Astrocyte (in vitro differentiated cells and primary cell): ENCODE measurements around the gene UGT2A3. TPM values are rescaled to one million over a fixed set of nuclear protein-coding genes. Genes with fewer than 3 reads are reported as not detected.

Source experiments
- DNase-seq: peaks from one replicate; pipeline ENCODE4 v3.0.0-alpha.2; 2010; ENCODE audit warnings: low read depth
- FAIRE-seq: peaks from 2 replicates; lab custom pipeline; 2011; peaks lifted over from hg19 to GRCh38; lab: Jason Lieb, UNC
- H2AFZ ChIP-seq: 2 replicates; pipeline ENCODE4 v1.6.0; 2012; ENCODE audit warnings: low read depth, low read length, inconsistent platforms
- H3K27ac ChIP-seq: 2 replicates; pipeline ENCODE4 v1.5.1; 2011; ENCODE audit warnings: low read depth, low read length, inconsistent platforms
- H3K27me3 ChIP-seq: 2 replicates; pipeline ENCODE4 v1.6.0; 2011; ENCODE audit warnings: low read length, inconsistent platforms; ENCODE audit not compliant: insufficient read depth
- H3K36me3 ChIP-seq: 2 replicates; pipeline ENCODE4 v1.5.1; 2011; ENCODE audit warnings: low read length, inconsistent platforms; ENCODE audit not compliant: insufficient read depth
- H3K4me1 ChIP-seq: 2 replicates; pipeline ENCODE4 v1.5.1; 2011; ENCODE audit warnings: low read length, inconsistent platforms; ENCODE audit not compliant: insufficient read depth
- H3K4me2 ChIP-seq: 2 replicates; pipeline ENCODE4 v1.6.0; 2012; ENCODE audit warnings: low read length, inconsistent platforms
- H3K4me3 ChIP-seq: 2 replicates; pipeline ENCODE4 v1.5.1; 2011; ENCODE audit warnings: low read depth, mild to moderate bottlenecking, low read length, inconsistent platforms; ENCODE audit not compliant: insufficient read depth
- H3K79me2 ChIP-seq: 2 replicates; pipeline ENCODE4 v1.6.0; 2012; ENCODE audit warnings: mild to moderate bottlenecking, low read length, inconsistent platforms; ENCODE audit not compliant: insufficient read depth
- H3K9ac ChIP-seq: 2 replicates; pipeline ENCODE4 v1.6.0; 2012; ENCODE audit warnings: mild to moderate bottlenecking, low read length, inconsistent platforms
- H3K9me3 ChIP-seq: 2 replicates; pipeline ENCODE4 v1.5.1; 2012; ENCODE audit warnings: low read depth, mild to moderate bottlenecking, low read length, inconsistent platforms; ENCODE audit not compliant: insufficient read depth
- H4K20me1 ChIP-seq: 2 replicates; pipeline ENCODE4 v1.6.0; 2012; ENCODE audit warnings: low read length, inconsistent platforms; ENCODE audit not compliant: insufficient read depth
- H3K27ac Mint-ChIP-seq: one replicate; pipeline ENCODE4 v1.8.0; 2021; ENCODE audit warnings: mild to moderate bottlenecking, mixed read lengths; ENCODE audit not compliant: unreplicated experiment
- H3K27me3 Mint-ChIP-seq: one replicate; pipeline ENCODE4 v1.8.0; 2021; ENCODE audit warnings: low read depth, mixed read lengths; ENCODE audit not compliant: unreplicated experiment
- H3K36me3 Mint-ChIP-seq: one replicate; pipeline ENCODE4 v1.8.0; 2021; ENCODE audit warnings: low read depth, mixed read lengths; ENCODE audit not compliant: unreplicated experiment
- H3K4me1 Mint-ChIP-seq: one replicate; pipeline ENCODE4 v1.8.0; 2021; ENCODE audit warnings: low read depth, mixed read lengths; ENCODE audit not compliant: unreplicated experiment
- H3K4me3 Mint-ChIP-seq: one replicate; pipeline ENCODE4 v1.8.0; 2021; ENCODE audit warnings: mild to moderate bottlenecking, moderate library complexity, mixed read lengths; ENCODE audit not compliant: unreplicated experiment
- H3K9me3 Mint-ChIP-seq: one replicate; pipeline ENCODE4 v1.8.0; 2021; ENCODE audit warnings: mild to moderate bottlenecking, mixed read lengths; ENCODE audit not compliant: unreplicated experiment
- EZH2 ChIP-seq: IDR thresholded peaks from 2 replicates; pipeline ENCODE4 v1.6.1; 2012; ENCODE audit warnings: mild to moderate bottlenecking, low read length, inconsistent platforms; ENCODE audit not compliant: insufficient read depth
- total RNA-seq: library from RNA; stranded (reverse); gene quantifications from 2 replicates; pipeline ENCODE4 v1.2.1, GENCODE V29; 2021
- TF ChIP-seq, protein P1 (sequence below): IDR thresholded peaks from 2 replicates; pipeline ENCODE4 v1.5.1; 2011; ENCODE audit warnings: low read depth, mild to moderate bottlenecking, inconsistent platforms, low read length, moderate library complexity; ENCODE audit not compliant: insufficient read depth

Gene UGT2A3
- total RNA-seq, 1 donor from 2014 or later: not detected

DNA sequence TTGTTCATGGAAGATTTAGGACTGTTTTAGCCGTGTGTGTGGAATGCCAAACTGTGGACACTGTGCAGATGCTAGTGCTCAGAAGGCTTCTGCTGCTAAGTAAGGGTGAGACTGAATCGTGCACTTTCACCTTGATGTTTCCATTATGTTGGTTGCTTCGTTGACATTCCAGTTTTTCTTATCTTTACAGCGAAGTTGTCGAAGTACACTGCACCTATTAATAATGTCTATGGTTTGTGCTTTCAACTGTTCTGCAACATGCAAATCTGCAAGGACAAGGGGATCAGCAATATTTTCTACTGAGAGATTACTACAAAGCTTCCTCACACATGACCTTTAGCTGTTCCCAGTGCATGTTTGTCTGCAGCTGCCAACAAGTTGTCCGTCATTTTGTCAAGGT is 67.7 kb downstream of the UGT2A3 start:
- Mint-ChIP-seq H3K4me3 (no peak overlapping the region), H3K4me1 (no peaks in the 10 kb centered on the region), H3K27me3 (no peaks in the 10 kb centered on the region), H3K27ac (no peak overlapping the region), H3K36me3 (no peaks in the 10 kb centered on the region), H3K9me3 (no peaks in the 10 kb centered on the region)
- Histone ChIP-seq H3K27ac (no peak overlapping the region), H3K9ac (no peak overlapping the region), H3K4me1 (no peaks in the 10 kb centered on the region), H4K20me1 (no peaks in the 10 kb centered on the region), H3K27me3 (no peaks in the 10 kb centered on the region), H3K79me2 (no peaks in the 10 kb centered on the region), H3K9me3 (no peaks in the 10 kb centered on the region), H3K4me2 (no peak overlapping the region), H2AFZ (no peak overlapping the region), H3K4me3 (no peak overlapping the region), H3K36me3 (no peaks in the 10 kb centered on the region)
- FAIRE-seq (no peak), DNase-seq (no peak)
- no peak for TF ChIP-seq EZH2
- TF ChIP-seq, protein P1, sequence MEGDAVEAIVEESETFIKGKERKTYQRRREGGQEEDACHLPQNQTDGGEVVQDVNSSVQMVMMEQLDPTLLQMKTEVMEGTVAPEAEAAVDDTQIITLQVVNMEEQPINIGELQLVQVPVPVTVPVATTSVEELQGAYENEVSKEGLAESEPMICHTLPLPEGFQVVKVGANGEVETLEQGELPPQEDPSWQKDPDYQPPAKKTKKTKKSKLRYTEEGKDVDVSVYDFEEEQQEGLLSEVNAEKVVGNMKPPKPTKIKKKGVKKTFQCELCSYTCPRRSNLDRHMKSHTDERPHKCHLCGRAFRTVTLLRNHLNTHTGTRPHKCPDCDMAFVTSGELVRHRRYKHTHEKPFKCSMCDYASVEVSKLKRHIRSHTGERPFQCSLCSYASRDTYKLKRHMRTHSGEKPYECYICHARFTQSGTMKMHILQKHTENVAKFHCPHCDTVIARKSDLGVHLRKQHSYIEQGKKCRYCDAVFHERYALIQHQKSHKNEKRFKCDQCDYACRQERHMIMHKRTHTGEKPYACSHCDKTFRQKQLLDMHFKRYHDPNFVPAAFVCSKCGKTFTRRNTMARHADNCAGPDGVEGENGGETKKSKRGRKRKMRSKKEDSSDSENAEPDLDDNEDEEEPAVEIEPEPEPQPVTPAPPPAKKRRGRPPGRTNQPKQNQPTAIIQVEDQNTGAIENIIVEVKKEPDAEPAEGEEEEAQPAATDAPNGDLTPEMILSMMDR: no peak

Other genes with a start within 250 kb of the UGT2A3 start
- gene UGT2B10, start 135.8 kb downstream of the UGT2A3 start, total RNA-seq: not detected in 2 replicates
- 0.25 and 0.55 TPM in 2 replicates for gene UGT2B7, start 144.7 kb upstream of the UGT2A3 start, total RNA-seq